ENCODE results near the gene YTHDF1. TPM values are rescaled to one million over a fixed set of nuclear protein-coding genes. Genes with fewer than 3 reads are reported as not detected.

Gene YTHDF1
- total and polyA plus RNA-seq, 2 of the 4 experiments (the other 2 are of a cell fraction), result 10.9 to 22.6 TPM

DNA sequence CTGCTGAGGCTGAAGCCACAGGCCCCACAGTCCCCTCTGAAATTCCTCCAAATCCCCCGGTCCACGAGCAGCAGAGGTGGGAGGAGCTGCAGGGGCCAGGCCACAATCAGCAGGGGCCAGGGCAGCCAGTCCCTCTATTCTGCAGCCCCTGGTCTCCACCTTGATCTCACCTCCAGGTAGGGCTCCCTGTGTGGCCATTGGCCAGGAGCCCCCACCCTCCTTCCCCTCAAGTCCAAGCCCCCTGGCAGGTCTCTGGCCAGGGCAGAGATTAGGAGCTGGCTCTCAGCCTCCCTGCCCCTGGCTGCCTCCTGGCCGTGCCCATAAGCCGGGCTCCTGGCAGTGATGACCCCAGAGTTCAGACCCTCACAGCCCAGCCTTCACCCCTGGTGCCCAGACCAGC, 34.7 kb downstream of the YTHDF1 start:
- in situ Hi-C loops (cut with MboI; ENCODE audit: low sequenced_read_pairs), result no loop called here
- Histone ChIP-seq H2BK20ac (ENCODE audit: low read depth, low read length) (no peak overlapping the region), H2AFZ (replicated peaks; ENCODE audit: low read length, poor library complexity) (no peak overlapping the region), H4K8ac (ENCODE audit: low read depth in 2 of 2, low read length in 2 of 2) (no peak overlapping the region), H3K4me1 (ENCODE audit: control insufficient read depth, insufficient read depth, low read length) (no peaks in the 10 kb centered on the region), H2AK9ac (replicated peaks; ENCODE audit: low read depth, low read length, poor library complexity) (no peak overlapping the region), H3K23ac (ENCODE audit: low read depth, low read length) (no peak overlapping the region), H3K9me1 (ENCODE audit: insufficient read depth, low read length) (peaks cover 7% of the 10 kb centered on the region), H4K20me1 (ENCODE audit: insufficient read depth, low read length) (peaks cover 18% of the 10 kb centered on the region), H2BK120ac (ENCODE audit: low read depth, low read length) (no peak overlapping the region), H3K56ac (ENCODE audit: extremely low read depth, insufficient read depth, low read length) (no peak overlapping the region), H3K14ac (replicated peaks; ENCODE audit: low read depth, low read length) (no peak overlapping the region), H2AK5ac (ENCODE audit: low read depth, low read length) (no peak overlapping the region), H3K4ac (ENCODE audit: low read depth, low read length) (no peak overlapping the region), H4K5ac (ENCODE audit: low read depth, low read length) (no peak overlapping the region), H3K36me3 (ENCODE audit: control insufficient read depth, insufficient read depth, low read length) (no peaks in the 10 kb centered on the region), H3K18ac (ENCODE audit: low read depth, low read length) (no peak overlapping the region), H3K9me3 (ENCODE audit: control insufficient read depth, insufficient read depth, low read length) (no peaks in the 10 kb centered on the region), H3K27ac (ENCODE audit: insufficient read depth, low read length) (no peak overlapping the region), H3K27me3 (ENCODE audit: control insufficient read depth, insufficient read depth, low read length) (peaks cover 60% of the 10 kb centered on the region), H3K4me2 (ENCODE audit: low read depth, low read length) (no peak overlapping the region), H3K79me1 (ENCODE audit: low read depth in 1 of 2, low read length in 2 of 2) (no peaks in the 10 kb centered on the region), H3K4me3 (ENCODE audit: insufficient read depth, low read depth, low read length) (no peak overlapping the region), H3K9ac (ENCODE audit: low read depth, low read length) (no peak overlapping the region), H4K91ac (ENCODE audit: insufficient read depth, low read depth, low read length) (no peak overlapping the region), H2BK15ac (ENCODE audit: low read depth, low read length) (no peak overlapping the region), H2BK5ac (ENCODE audit: low read depth, low read length, poor library complexity, severe bottlenecking) (no peak overlapping the region)
- dilution Hi-C loops (cut with HindIII; ENCODE audit: low sequenced_read_pairs, unreplicated experiment), result no loop called here
- no TSS peak for BruUV-seq (replicated peaks)
- no CpG with 5 or more reads among the region's 4 CpGs for WGBS, 2 experiments (ENCODE audit: extremely low coverage in 2 of 2, insufficient read length in 1 of 2)
- TF ChIP-seq MAFK (IDR thresholded peaks at IDR 0.05; ENCODE audit: low read depth, low read length) (no peak), BHLHE40 (IDR thresholded peaks at IDR 0.05; ENCODE audit: low read depth, low read length) (no peak), POLR2A (IDR thresholded peaks at IDR 0.05; ENCODE audit: low read depth, low read length) (no peak)
- POLR2A ChIA-PET (ENCODE audit: unreplicated experiment), result no interaction called here
- intact Hi-C loops (cut with micrococcal nuclease), result loop anchor here (10.0 kb wide), 1 partner anchor 126 kb away; no protein-coding TSS in a partner anchor
- CTCF ChIA-PET, result no interaction called here
- DNase-seq, result no peak
- no peak for ATAC-seq (ENCODE audit: low read depth)
